ENCODE measurements around the gene RGS6.

- TF ChIP-seq, protein P1, sequence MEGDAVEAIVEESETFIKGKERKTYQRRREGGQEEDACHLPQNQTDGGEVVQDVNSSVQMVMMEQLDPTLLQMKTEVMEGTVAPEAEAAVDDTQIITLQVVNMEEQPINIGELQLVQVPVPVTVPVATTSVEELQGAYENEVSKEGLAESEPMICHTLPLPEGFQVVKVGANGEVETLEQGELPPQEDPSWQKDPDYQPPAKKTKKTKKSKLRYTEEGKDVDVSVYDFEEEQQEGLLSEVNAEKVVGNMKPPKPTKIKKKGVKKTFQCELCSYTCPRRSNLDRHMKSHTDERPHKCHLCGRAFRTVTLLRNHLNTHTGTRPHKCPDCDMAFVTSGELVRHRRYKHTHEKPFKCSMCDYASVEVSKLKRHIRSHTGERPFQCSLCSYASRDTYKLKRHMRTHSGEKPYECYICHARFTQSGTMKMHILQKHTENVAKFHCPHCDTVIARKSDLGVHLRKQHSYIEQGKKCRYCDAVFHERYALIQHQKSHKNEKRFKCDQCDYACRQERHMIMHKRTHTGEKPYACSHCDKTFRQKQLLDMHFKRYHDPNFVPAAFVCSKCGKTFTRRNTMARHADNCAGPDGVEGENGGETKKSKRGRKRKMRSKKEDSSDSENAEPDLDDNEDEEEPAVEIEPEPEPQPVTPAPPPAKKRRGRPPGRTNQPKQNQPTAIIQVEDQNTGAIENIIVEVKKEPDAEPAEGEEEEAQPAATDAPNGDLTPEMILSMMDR (IDR thresholded peaks at IDR 0.05), result no peak
- TF ChIP-seq POLR2A (IDR thresholded peaks at IDR 0.05) (no peak), POLR2AphosphoS5 (IDR thresholded peaks at IDR 0.05) (peak in 2 of 4 donors; percentile 23 to 77), EP300 (IDR thresholded peaks at IDR 0.05) (peak in 1 of 4 donors; percentile 4)
Measured at GRCh38 chr14:72450473-72451044, 518.3 kb downstream of the RGS6 start.
